ENCODE measurements around the gene ELP4.

- TF ChIP-seq GATA2 (IDR thresholded peaks at IDR 0.05; ENCODE audit: low read depth, low read length) = no peak
- no peak for TF ChIP-seq GATA3 (IDR thresholded peaks at IDR 0.05; ENCODE audit: low read depth, low read length)
Measured at GRCh38 chr11:31805037-31805628, 295.6 kb downstream of the ELP4 start.

Measured in SH-SY5Y (cell line).